ENCODE results near the gene TEX13C. TPM values are rescaled to one million over a fixed set of nuclear protein-coding genes. Genes with fewer than 3 reads are reported as not detected.
"Not testable (repeated sequence)": the region's sequence is repeated elsewhere in the genome, so short reads cannot be mapped to it uniquely, and the experiment has no call there.

The TEX13C gene
- total RNA-seq, 3 donors from 2014 or later (not counting 1 experiment from before 2014, with no cell fraction given): not detected

DNA sequence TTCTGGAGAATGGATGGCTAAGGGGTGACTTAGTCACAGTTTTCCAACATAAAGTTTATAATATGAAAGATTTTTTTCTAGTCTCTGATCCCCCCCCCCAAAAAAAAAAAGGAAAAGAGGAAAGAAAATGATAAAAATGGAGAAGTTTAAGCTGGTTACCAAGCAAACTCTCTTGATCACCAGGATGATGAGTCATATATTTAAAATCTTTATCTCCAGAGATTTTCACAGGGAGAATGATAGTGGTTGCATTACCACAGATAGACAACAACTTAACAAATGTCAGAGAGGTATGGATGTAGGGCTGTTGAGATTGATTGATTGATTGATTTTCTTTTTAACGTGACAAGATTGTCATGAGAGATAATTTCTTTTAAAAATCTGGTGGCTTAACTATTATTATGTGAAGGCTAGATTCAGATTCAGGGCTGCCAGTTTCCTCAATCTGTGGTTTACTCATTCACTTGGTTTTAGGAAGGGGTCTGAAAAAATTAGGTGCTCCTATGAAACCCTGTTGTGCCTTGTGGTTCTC, 13.3 kb upstream of the TEX13C start:
- TF ChIP-seq, protein P1, sequence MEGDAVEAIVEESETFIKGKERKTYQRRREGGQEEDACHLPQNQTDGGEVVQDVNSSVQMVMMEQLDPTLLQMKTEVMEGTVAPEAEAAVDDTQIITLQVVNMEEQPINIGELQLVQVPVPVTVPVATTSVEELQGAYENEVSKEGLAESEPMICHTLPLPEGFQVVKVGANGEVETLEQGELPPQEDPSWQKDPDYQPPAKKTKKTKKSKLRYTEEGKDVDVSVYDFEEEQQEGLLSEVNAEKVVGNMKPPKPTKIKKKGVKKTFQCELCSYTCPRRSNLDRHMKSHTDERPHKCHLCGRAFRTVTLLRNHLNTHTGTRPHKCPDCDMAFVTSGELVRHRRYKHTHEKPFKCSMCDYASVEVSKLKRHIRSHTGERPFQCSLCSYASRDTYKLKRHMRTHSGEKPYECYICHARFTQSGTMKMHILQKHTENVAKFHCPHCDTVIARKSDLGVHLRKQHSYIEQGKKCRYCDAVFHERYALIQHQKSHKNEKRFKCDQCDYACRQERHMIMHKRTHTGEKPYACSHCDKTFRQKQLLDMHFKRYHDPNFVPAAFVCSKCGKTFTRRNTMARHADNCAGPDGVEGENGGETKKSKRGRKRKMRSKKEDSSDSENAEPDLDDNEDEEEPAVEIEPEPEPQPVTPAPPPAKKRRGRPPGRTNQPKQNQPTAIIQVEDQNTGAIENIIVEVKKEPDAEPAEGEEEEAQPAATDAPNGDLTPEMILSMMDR (IDR thresholded peaks at IDR 0.05): no peak
- no peak overlapping the region for H3K27ac Mint-ChIP-seq
- intact Hi-C loops (cut with micrococcal nuclease): no loop called here
- no peaks in the 10 kb centered on the region for H3K9me3 ChIP-seq (ENCODE audit: control insufficient read depth, insufficient read depth, low read length)
- H3K36me3 ChIP-seq (ENCODE audit: control insufficient read depth, insufficient read depth, low read length): no peaks in the 10 kb centered on the region
- H3K9me3 Mint-ChIP-seq: no peaks in the 10 kb centered on the region
- no peak for DNase-seq
- no peaks in the 10 kb centered on the region for H3K4me1 ChIP-seq (ENCODE audit: control insufficient read depth, insufficient read depth, low read length)
- H3K4me3 ChIP-seq (ENCODE audit: low read length): no peak overlapping the region
- no peaks in the 10 kb centered on the region for H3K4me1 Mint-ChIP-seq
- WGBS (ENCODE audit: insufficient coverage): 71% methylated on average over 1 of the region's 1 CpG
- no peak for ATAC-seq
- no peaks in the 10 kb centered on the region for H3K27me3 ChIP-seq (ENCODE audit: control insufficient read depth, insufficient read depth, low read length)
- H3K4me3 Mint-ChIP-seq: no peak overlapping the region
- peaks cover 0 to 6% of the 10 kb centered on the region in 2 donors for H3K27me3 Mint-ChIP-seq (ENCODE audit: low read depth in 2 of 2)
- no peak overlapping the region for H3K27ac ChIP-seq (ENCODE audit: low read length)
- no peaks in the 10 kb centered on the region for H3K36me3 Mint-ChIP-seq

- H3K4me3 Mint-ChIP-seq: no peak overlapping the region
- H3K27me3 ChIP-seq (ENCODE audit: control insufficient read depth, insufficient read depth, low read length): no peaks in the 10 kb centered on the region
- no peaks in the 10 kb centered on the region for H3K27me3 Mint-ChIP-seq (ENCODE audit: low read depth in 2 of 2)
- no peaks in the 10 kb centered on the region for H3K36me3 ChIP-seq (ENCODE audit: control insufficient read depth, insufficient read depth, low read length)
- no peaks in the 10 kb centered on the region for H3K9me3 ChIP-seq (ENCODE audit: control insufficient read depth, insufficient read depth, low read length)
- no peak overlapping the region for H3K27ac Mint-ChIP-seq
- ATAC-seq (no peak), DNase-seq (no peak)
- intact Hi-C loops (cut with micrococcal nuclease): no loop called here
- TF ChIP-seq, protein P1 (IDR thresholded peaks at IDR 0.05): no peak
- H3K27ac ChIP-seq (ENCODE audit: low read length): no peak overlapping the region
- H3K4me1 Mint-ChIP-seq: no peaks in the 10 kb centered on the region
- H3K4me3 ChIP-seq (ENCODE audit: low read length): no peak overlapping the region
- no peaks in the 10 kb centered on the region for H3K36me3 Mint-ChIP-seq
- H3K9me3 Mint-ChIP-seq: no peaks in the 10 kb centered on the region
- no peaks in the 10 kb centered on the region for H3K4me1 ChIP-seq (ENCODE audit: control insufficient read depth, insufficient read depth, low read length)
These were observed 11.0 kb upstream of the TEX13C start for GRCh38 chrX:125308653-125309052.

DNA sequence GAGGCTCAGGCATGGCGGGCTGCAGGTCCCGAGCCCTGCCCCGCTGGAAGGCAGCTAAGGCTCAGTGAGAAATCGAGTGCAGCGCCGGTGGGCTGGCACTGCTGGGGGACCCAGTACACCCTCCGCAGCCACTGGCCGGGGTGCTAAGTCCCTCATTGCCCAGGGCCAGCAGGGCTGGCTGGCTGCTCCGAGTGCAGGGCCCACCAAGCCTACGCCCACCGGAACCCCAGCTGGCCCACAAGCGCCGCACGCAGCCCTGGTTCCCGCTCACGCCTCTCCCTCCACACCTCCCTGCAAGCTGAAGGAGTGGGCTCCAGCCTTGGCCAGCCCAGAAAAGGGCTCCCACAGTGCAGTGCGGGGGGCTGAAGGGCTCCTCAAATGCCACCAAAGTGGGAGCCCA, 505 bp upstream of the TEX13C start:
- WGBS (ENCODE audit: insufficient coverage): 97% methylated on average over 16 of the region's 17 CpGs
- H3K4me1 Mint-ChIP-seq; H3K36me3 ChIP-seq (ENCODE audit: control insufficient read depth, insufficient read depth, low read length); H3K27ac Mint-ChIP-seq; ATAC-seq; H3K36me3 Mint-ChIP-seq; intact Hi-C loops (cut with micrococcal nuclease); H3K4me1 ChIP-seq (ENCODE audit: control insufficient read depth, insufficient read depth, low read length); H3K4me3 Mint-ChIP-seq; H3K27ac ChIP-seq (ENCODE audit: low read length); DNase-seq; H3K9me3 Mint-ChIP-seq; H3K27me3 Mint-ChIP-seq (ENCODE audit: low read depth in 2 of 2); H3K9me3 ChIP-seq (ENCODE audit: control insufficient read depth, insufficient read depth, low read length); H3K27me3 ChIP-seq (ENCODE audit: control insufficient read depth, insufficient read depth, low read length); H3K4me3 ChIP-seq (ENCODE audit: low read length): not testable (repeated sequence)

DNA sequence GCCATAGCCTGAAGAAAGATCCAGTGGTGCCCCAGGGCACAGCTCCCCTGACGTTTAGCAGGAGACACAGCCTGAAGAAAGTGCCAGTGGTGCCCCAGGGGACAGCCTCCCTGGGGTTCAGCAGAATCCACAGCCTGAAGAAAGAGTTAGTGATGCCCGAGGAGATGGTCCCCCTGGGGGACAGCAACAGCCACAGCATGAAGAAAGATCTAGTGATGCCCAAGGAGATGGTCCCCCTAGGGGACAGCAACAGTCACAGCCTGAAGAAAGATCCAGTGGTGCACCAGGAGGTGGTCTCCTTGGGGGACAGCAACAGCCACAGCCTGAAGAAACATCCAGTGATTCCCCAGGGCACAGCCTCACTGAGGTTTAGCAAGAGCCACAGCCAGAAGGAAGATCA, 2.8 kb downstream of the TEX13C start:
- H3K4me3 Mint-ChIP-seq: no peak overlapping the region
- 65% methylated on average over 2 of the region's 2 CpGs for WGBS (ENCODE audit: insufficient coverage)

More for the DNA sequence above, 2.8 kb downstream of the TEX13C start:
- no peaks in the 10 kb centered on the region for H3K36me3 Mint-ChIP-seq
- no peaks in the 10 kb centered on the region for H3K9me3 Mint-ChIP-seq
- TF ChIP-seq, protein P1 (IDR thresholded peaks at IDR 0.05): no peak
- no peak overlapping the region for H3K27ac Mint-ChIP-seq
- Histone ChIP-seq H3K36me3 (ENCODE audit: control insufficient read depth, insufficient read depth, low read length) (no peaks in the 10 kb centered on the region), H3K9me3 (ENCODE audit: control insufficient read depth, insufficient read depth, low read length) (no peaks in the 10 kb centered on the region), H3K27me3 (ENCODE audit: control insufficient read depth, insufficient read depth, low read length) (no peaks in the 10 kb centered on the region), H3K27ac (ENCODE audit: low read length) (no peak overlapping the region), H3K4me3 (ENCODE audit: low read length) (no peak overlapping the region), H3K4me1 (ENCODE audit: control insufficient read depth, insufficient read depth, low read length) (no peaks in the 10 kb centered on the region)
- no peaks in the 10 kb centered on the region for H3K4me1 Mint-ChIP-seq
- intact Hi-C loops (cut with micrococcal nuclease): no loop called here
- H3K27me3 Mint-ChIP-seq (ENCODE audit: low read depth in 2 of 2): peaks cover 3 to 7% of the 10 kb centered on the region in 2 donors
- ATAC-seq (no peak), DNase-seq (no peak)

Data from natural killer cell (primary cell).